Raji (cell line): ENCODE measurements around the gene DHX9.

ENCODE experiments used
- POLR2A ChIP-seq: IDR thresholded peaks from 2 replicates; pipeline ENCODE4 v1.6.1; 2011; ENCODE audit warnings: low read depth, low read length, control low read depth; ENCODE audit not compliant: insufficient read depth

Gene DHX9

GRCh38 chr1:182861994-182862393 is 22.8 kb downstream of the DHX9 start:
- TF ChIP-seq POLR2A, result no peak

- no peak for TF ChIP-seq POLR2A
Measured at GRCh38 chr1:182862827-182863226, 23.7 kb downstream of the DHX9 start.

DNA sequence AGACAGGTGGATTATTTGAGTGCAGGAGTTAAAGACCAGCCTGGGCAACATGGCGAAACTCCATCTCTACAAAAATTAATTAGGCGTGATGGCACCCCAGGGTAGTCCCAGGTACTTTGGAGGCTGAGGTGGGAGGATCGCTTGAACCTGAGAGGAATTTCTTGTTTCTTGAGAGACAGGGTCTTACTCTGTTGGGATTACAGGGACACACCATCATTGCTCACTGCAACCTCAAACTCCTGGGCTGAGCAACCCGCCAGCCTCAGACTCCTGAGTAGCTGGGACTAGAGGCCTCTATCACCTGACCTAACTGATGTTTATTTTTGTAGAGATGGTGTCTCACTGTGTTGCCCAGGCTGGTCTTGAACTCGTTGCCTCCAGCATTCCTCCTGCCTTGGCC is 24.8 kb downstream of the DHX9 start:
- TF ChIP-seq POLR2A, result no peak

GRCh38 chr1:182867861-182868260 is 28.7 kb downstream of the DHX9 start:
- TF ChIP-seq POLR2A, result no peak

GRCh38 chr1:182869241-182869666 is 30.1 kb downstream of the DHX9 start:
- no peak for TF ChIP-seq POLR2A

DNA sequence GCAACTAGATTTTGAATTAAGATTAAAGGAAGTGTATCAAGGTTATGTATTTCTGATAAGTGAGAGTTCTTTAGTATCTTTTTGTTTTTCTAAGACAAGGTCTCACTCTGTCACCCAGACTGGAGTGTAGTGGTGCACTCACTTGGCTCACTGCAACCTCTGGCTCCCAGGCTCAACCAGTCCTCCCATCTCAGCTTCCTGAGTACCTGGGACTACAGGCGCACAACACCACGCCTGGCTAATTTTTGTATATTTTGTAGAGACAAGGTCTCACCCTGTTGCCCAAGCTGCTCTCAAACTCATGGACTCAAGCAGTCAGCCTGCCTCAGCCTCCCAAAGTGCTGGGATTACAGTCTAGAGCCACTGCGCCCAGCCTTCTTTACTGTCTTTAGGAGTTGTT is 33.7 kb downstream of the DHX9 start:
- TF ChIP-seq POLR2A, result no peak

- TF ChIP-seq POLR2A, result no peak
Measured at GRCh38 chr1:182875889-182876288, 36.7 kb downstream of the DHX9 start.

- TF ChIP-seq POLR2A, result no peak
Measured at GRCh38 chr1:182877331-182877730, 38.2 kb downstream of the DHX9 start.

- TF ChIP-seq POLR2A, result no peak
Measured at GRCh38 chr1:182877842-182878241, 38.7 kb downstream of the DHX9 start.

DNA sequence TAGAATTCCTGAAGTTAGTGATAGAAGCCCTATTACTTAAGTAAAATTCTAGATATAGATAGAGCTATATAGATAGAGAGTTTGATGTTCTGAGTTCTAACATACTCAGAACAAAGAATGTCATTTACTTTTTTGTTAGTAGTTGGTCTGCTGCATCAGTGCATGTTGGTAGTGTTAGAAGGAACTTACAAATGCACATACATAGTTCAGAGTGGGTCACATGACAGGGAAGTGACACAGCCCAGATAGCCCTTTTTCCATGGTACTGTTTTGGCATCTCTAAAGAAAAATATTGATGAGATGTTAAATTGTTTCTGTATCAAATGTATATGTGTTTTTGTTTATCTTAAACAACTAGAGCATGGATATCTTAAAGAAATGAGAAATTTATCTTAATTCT is 45.7 kb downstream of the DHX9 start:
- no peak for TF ChIP-seq POLR2A

GRCh38 chr1:182885591-182885990 is 46.4 kb downstream of the DHX9 start:
- TF ChIP-seq POLR2A, result no peak

DNA sequence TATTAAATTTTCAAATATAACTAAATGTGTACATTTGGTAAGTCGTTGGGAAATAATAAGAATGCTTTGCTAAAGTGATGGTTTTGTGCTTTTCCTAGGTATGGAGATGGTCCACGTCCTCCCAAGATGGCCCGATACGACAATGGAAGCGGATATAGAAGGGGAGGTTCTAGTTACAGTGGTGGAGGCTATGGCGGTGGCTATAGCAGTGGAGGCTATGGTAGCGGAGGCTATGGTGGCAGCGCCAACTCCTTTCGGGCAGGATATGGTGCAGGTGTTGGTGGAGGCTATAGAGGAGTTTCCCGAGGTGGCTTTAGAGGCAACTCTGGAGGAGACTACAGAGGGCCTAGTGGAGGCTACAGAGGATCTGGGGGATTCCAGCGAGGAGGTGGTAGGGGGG is 47.8 kb downstream of the DHX9 start:
- no peak for TF ChIP-seq POLR2A

GRCh38 chr1:182888736-182889531 is 49.8 kb downstream of the DHX9 start:
- no peak for TF ChIP-seq POLR2A

DNA sequence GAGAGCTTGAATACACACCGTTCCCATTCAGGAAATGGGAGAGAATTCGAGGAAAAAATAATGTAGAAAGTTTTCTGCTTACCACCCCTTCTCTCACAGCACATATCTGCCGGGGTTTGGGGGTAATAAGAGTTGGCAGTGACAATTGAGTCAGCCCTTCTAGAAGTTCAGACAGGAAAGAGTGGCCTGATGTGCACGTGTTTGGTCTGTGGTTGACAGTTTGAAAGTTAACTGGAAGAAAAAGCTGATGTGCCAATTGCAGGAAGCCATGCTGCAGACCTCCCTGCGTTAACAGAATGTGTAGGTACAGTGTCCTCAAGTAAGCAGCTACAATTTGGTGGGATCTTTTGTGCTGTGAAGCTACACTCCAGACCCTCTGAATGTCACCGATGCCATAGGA is 50.9 kb downstream of the DHX9 start:
- no peak for TF ChIP-seq POLR2A

- TF ChIP-seq POLR2A, result no peak
Measured at GRCh38 chr1:182890927-182891610, 51.9 kb downstream of the DHX9 start.

- TF ChIP-seq POLR2A, result no peak
Measured at GRCh38 chr1:182897696-182898095, 58.5 kb downstream of the DHX9 start.
